SH-SY5Y (cell line): ENCODE measurements around the gene GRIP1.

Experiments
- GATA2 ChIP-seq: IDR thresholded peaks from 2 replicates; pipeline ENCODE4 v1.6.1; 2011; ENCODE audit warnings: mild to moderate bottlenecking, low read depth, low read length
- GATA3 ChIP-seq: IDR thresholded peaks from 2 replicates; pipeline ENCODE4 v1.6.1; 2011; ENCODE audit warnings: low read depth, mild to moderate bottlenecking, low read length, moderate library complexity

DNA sequence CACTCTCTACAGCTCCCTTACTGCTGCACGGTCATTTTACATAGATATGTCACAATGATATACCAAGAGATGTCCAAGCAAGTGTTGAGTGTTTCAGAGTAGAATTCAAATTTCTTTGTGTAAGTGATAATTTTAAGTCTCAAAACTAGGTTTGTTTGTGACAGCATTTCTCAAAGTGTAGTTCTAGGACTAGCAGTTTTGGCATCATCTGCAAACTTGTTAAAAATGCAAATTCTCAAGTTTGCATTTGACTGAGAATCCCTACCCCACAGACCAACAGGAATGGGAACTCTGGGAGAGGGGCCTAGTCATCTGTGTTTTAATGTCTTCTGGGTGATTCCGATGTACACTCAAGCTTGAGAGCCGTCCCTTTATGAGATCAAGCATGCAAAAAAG lies 279.0 kb downstream of the GRIP1 start:
- TF ChIP-seq GATA2 = no peak
- TF ChIP-seq GATA3 = no peak
